ENCODE measurements around the gene SF1.

- TF ChIP-seq JUND (IDR thresholded peaks at IDR 0.05), result no peak
- TF ChIP-seq CTCF (IDR thresholded peaks at IDR 0.05), result peak; percentile 26; the same call in 1 of the 2 replicates
- no peak for TF ChIP-seq RCOR1 (IDR thresholded peaks at IDR 0.05; ENCODE audit: low read length)
- no peak for TF ChIP-seq RAD21 (IDR thresholded peaks at IDR 0.05; ENCODE audit: low read length)
- TF ChIP-seq MAX (IDR thresholded peaks at IDR 0.05; ENCODE audit: low read depth), result no peak
- TF ChIP-seq REST (IDR thresholded peaks at IDR 0.05; ENCODE audit: low read depth, low read length), result no peak
- TF ChIP-seq ELF1 (IDR thresholded peaks at IDR 0.05), result no peak
These were observed 13.0 kb downstream of the SF1 start for GRCh38 chr11:64765291-64765850.

All from SK-N-SH (cell line).